22Rv1 (cell line): Measurements from ENCODE around the gene PPFIA1.

Experiments
- H3K27ac ChIP-seq: fragments of 450-650 bp; 2 replicates; pipeline ENCODE4 v1.5.1; 2017
- CTCF ChIP-seq: fragments of 450-650 bp; IDR thresholded peaks from 2 replicates; pipeline ENCODE4 v1.5.1; 2017; ENCODE audit warnings: mild to moderate bottlenecking
- ZFX ChIP-seq: fragments of 450-650 bp; IDR thresholded peaks from 2 replicates; pipeline ENCODE4 v1.6.1; 2017; ENCODE audit warnings: antibody characterized with exemption, borderline replicate concordance

PPFIA1 gene

GRCh38 chr11:70397336-70397982 is 127.0 kb downstream of the PPFIA1 start:
- TF ChIP-seq CTCF (no peak), ZFX (no peak)
- H3K27ac ChIP-seq = peak overlapping the region; percentile 90

DNA sequence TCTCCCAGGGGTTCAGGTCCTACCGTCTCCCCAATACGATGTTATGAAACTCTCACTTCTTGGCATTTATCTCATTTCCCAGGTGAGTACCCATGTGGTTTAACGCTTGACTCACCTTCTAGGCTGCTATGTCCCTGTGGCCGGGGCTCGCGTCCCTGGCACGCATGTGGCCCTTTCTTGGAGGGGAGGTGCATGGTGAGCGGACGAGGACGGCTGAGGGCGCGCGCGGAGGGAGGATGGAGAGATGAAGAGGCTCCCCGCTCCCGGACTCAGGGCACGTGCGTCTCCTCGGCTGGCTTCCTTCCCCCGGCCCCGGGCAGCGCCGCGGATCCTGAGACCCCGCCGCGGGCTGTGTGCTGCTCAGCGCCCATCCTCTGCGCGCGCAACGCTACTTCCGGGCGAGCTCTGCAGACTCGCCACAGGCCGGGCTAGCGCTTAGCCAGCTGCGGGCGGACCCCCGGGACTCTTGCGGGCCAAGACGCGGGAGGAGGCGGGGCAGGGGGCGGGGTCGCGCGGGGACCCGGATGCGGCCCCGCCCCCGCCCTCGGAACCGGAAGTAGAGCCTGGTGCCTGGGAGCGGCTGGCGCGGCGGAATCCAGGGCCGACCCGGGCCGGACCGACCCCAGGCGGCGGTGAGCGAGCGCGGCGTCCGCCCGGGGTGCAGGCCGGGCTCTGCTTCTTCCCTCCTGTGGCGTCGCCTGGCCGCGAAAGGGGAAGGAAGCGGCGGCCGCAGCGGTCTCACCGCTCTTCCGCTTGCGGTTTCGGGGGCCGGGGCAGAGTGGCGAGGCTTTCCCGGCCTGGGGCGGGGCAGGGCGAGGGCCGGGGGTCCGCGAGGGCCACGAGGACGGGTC is 127.7 kb downstream of the PPFIA1 start, which contains the start of gene CTTN:
Gene CTTN, plus strand, starts transcription at position 547 of the 851 bp plus-strand sequence. CDS start 8,769 bp downstream, outside the sequence.
- TF ChIP-seq ZFX = no peak
- no peak for TF ChIP-seq CTCF

GRCh38 chr11:70398834-70399680 is 128.6 kb downstream of the PPFIA1 start:
- no peak for TF ChIP-seq ZFX
- no peak for TF ChIP-seq CTCF
- H3K27ac ChIP-seq = peak overlapping the region; percentile 90

More for the DNA sequence above, 127.7 kb downstream of the PPFIA1 start, which contains the start of gene CTTN:
- H3K27ac ChIP-seq = peak within 1 kb of the TSS; percentile 90

- TF ChIP-seq ZFX (no peak), CTCF (no peak)
- H3K27ac ChIP-seq = peak overlapping the region; percentile 90; the same call in 1 of the 2 replicates
These were observed 129.2 kb downstream of the PPFIA1 start for GRCh38 chr11:70399681-70400112.

DNA sequence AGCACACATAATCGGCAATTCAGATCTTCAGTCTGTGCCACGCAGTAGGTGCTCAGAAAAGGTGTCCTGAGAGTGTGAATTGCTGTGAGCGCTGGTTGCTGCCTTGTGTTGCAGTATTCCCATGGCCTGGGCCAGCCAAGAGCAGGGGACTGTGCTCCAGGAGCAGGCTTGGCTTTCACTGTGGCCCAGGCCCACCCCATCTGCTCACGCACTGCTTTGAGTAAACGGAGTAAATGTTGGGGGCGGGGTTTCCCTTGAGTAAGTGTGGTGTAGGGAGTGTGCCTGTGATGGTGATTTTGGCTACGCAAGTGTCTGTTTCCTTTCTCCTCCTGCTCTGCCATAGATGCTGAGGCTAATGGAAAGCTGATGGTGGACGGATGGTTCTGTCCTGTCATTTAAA is 130.2 kb downstream of the PPFIA1 start:
- H3K27ac ChIP-seq = no peak overlapping the region
- TF ChIP-seq CTCF = no peak
- no peak for TF ChIP-seq ZFX

DNA sequence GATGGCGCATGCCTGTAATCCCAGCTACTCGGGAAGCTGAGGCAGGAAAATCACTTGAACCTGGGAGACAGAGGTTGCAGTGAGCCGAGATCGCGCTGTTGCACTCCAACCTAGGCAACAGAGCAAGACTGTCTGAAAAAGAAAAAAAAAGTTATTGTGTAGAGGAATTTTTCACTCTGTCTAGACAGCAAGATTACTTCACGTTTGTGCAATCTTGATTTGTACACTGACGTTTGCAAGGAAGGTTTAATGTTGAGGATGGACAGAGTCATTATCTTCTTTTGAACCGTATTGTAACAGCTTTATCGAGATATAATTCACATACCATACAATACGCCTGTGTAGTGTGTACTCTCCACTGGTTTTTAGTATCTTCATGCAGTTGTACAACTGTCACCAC is 131.5 kb downstream of the PPFIA1 start:
- 0 out of 2 replicates have a peak overlapping the region, but pooled peaks have one; percentile 11 for H3K27ac ChIP-seq
- TF ChIP-seq ZFX (no peak), CTCF (no peak)
